H9 (cell line): ENCODE data around the gene AGBL3. TPM values are rescaled to one million over a fixed set of nuclear protein-coding genes. Genes with fewer than 3 reads are reported as not detected.
A peak's percentile ranks its signal among the peaks of the same experiment; 100 is the strongest.

Experiments
- DNase-seq: peaks from one replicate; pipeline ENCODE4 v3.0.0-alpha.2; 2017
- H2AFZ ChIP-seq: one replicate; pipeline ENCODE4 v1.6.1; 2013; ENCODE audit warnings: mild to moderate bottlenecking, low read length, control low read depth, moderate library complexity
- H2AK5ac ChIP-seq: 2 replicates; pipeline ENCODE4 v1.6.1; 2013; ENCODE audit warnings: low read length, control low read depth, mixed read lengths; ENCODE audit not compliant: insufficient read length
- H2BK120ac ChIP-seq: one replicate; pipeline ENCODE4 v1.6.1; 2013; ENCODE audit warnings: low read depth, mild to moderate bottlenecking, low read length, control low read depth, inconsistent platforms; ENCODE audit not compliant: poor library complexity, severe bottlenecking
- H2BK12ac ChIP-seq: 2 replicates; pipeline ENCODE4 v1.6.1; 2013; ENCODE audit warnings: low read length, control low read depth, mixed read lengths, low read depth; ENCODE audit not compliant: insufficient read length
- H2BK15ac ChIP-seq: 2 replicates; pipeline ENCODE4 v1.6.1; 2013; ENCODE audit warnings: low read depth, low read length, control low read depth
- H2BK20ac ChIP-seq: one replicate; pipeline ENCODE4 v1.6.1; 2013; ENCODE audit warnings: low read depth, mild to moderate bottlenecking, low read length, control low read depth, inconsistent platforms; ENCODE audit not compliant: poor library complexity, severe bottlenecking
- H2BK5ac ChIP-seq: 2 replicates; pipeline ENCODE4 v1.6.1; 2013; ENCODE audit warnings: low read length, control low read depth, mixed read lengths; ENCODE audit not compliant: insufficient read length
- H3K14ac ChIP-seq: 2 replicates; pipeline ENCODE4 v1.6.1; 2013; ENCODE audit warnings: low read length, control low read depth; ENCODE audit not compliant: insufficient read depth
- H3K18ac ChIP-seq: 2 replicates; pipeline ENCODE4 v1.6.1; 2013; ENCODE audit warnings: low read depth, mild to moderate bottlenecking, mixed read lengths, low read length, control low read depth; ENCODE audit not compliant: insufficient read length
- H3K23ac ChIP-seq: 2 replicates; pipeline ENCODE4 v1.6.1; 2013; ENCODE audit warnings: low read length, control low read depth, mixed read lengths, low read depth; ENCODE audit not compliant: insufficient read length
- H3K23me2 ChIP-seq: 2 replicates; pipeline ENCODE4 v1.6.1; 2013; ENCODE audit warnings: low read depth, mild to moderate bottlenecking, mixed read lengths, low read length, control low read depth; ENCODE audit not compliant: insufficient read length, poor library complexity, severe bottlenecking
- H3K27ac ChIP-seq: 2 replicates; pipeline ENCODE4 v1.5.1; 2013; ENCODE audit warnings: low read length, control low read depth, mixed read lengths, low read depth; ENCODE audit not compliant: insufficient read length
- H3K27me3 ChIP-seq: 2 replicates; pipeline ENCODE4 v1.6.1; 2013; ENCODE audit warnings: low read length, control low read depth, inconsistent platforms; ENCODE audit not compliant: insufficient read depth
- H3K4ac ChIP-seq: 2 replicates; pipeline ENCODE4 v1.6.1; 2013; ENCODE audit warnings: low read depth, mild to moderate bottlenecking, control low read depth, inconsistent platforms, low read length, moderate library complexity
- H3K4me1 ChIP-seq: 2 replicates; pipeline ENCODE4 v1.6.1; 2013; ENCODE audit warnings: low read length, control low read depth, inconsistent platforms; ENCODE audit not compliant: insufficient read depth
- H3K4me2 ChIP-seq: 2 replicates; pipeline ENCODE4 v1.6.1; 2013; ENCODE audit warnings: low read length, control low read depth, mixed read lengths; ENCODE audit not compliant: insufficient read length, insufficient read depth
- H3K56ac ChIP-seq: 2 replicates; pipeline ENCODE4 v1.6.1; 2013; ENCODE audit warnings: low read depth, mild to moderate bottlenecking, mixed read lengths, low read length, control low read depth; ENCODE audit not compliant: insufficient read length
- H3K79me1 ChIP-seq: 2 replicates; pipeline ENCODE4 v1.6.1; 2013; ENCODE audit warnings: low read depth, mild to moderate bottlenecking, moderate library complexity, low read length, control low read depth, inconsistent platforms; ENCODE audit not compliant: insufficient read depth, poor library complexity, severe bottlenecking
- H3K79me2 ChIP-seq: 2 replicates; pipeline ENCODE4 v1.6.1; 2013; ENCODE audit warnings: low read length, control low read depth, inconsistent platforms; ENCODE audit not compliant: insufficient read depth
- H3K9ac ChIP-seq: 2 replicates; pipeline ENCODE4 v1.6.1; 2013; ENCODE audit warnings: low read length, control low read depth, mixed read lengths; ENCODE audit not compliant: insufficient read length; ENCODE audit errors: extremely low read depth
- H3K9me3 ChIP-seq: one replicate; pipeline ENCODE4 v1.6.1; 2013; ENCODE audit warnings: low read depth, low read length, inconsistent platforms; ENCODE audit not compliant: control insufficient read depth
- H3T11ph ChIP-seq: one replicate; pipeline ENCODE4 v1.6.1; 2013; ENCODE audit warnings: mild to moderate bottlenecking, low read length, control low read depth, inconsistent platforms
- H4K20me1 ChIP-seq: one replicate; pipeline ENCODE4 v1.6.1; 2013; ENCODE audit not compliant: control insufficient read depth, insufficient read length, insufficient read depth
- H4K5ac ChIP-seq: 2 replicates; pipeline ENCODE4 v1.6.1; 2013; ENCODE audit warnings: low read depth, mild to moderate bottlenecking, mixed read lengths, low read length, control low read depth; ENCODE audit not compliant: insufficient read length
- H4K8ac ChIP-seq: replicated peaks from 2 replicates; pipeline ENCODE4 v1.6.1; 2013; ENCODE audit warnings: low read length, control low read depth, mixed read lengths, low read depth; ENCODE audit not compliant: insufficient read length
- H4K91ac ChIP-seq: 2 replicates; pipeline ENCODE4 v1.6.1; 2013; ENCODE audit warnings: low read depth, mild to moderate bottlenecking, moderate library complexity, mixed read lengths, low read length, control low read depth; ENCODE audit not compliant: insufficient read length
- H3K27ac Mint-ChIP-seq, 3 experiments: 2 replicates in 2 of 3; 3 replicates in 1 of 3; pipeline ENCODE4 v1.8.0; 2020 to 2021; ENCODE audit warnings: mixed read lengths in 3 of 3, mild to moderate bottlenecking in 1 of 3, moderate library complexity in 1 of 3
- H3K27me3 Mint-ChIP-seq: 2 replicates; pipeline ENCODE4 v1.8.0; 2021; ENCODE audit warnings: low read depth, mild to moderate bottlenecking, moderate library complexity, mixed read lengths
- H3K36me3 Mint-ChIP-seq, 3 experiments: 2 replicates in 2 of 3; 3 replicates in 1 of 3; pipeline ENCODE4 v1.8.0; 2020 to 2021; ENCODE audit warnings: low read depth in 3 of 3, mixed read lengths in 3 of 3; ENCODE audit not compliant: insufficient read depth in 1 of 3
- H3K4me1 Mint-ChIP-seq, 2 experiments: 2 replicates each; pipeline ENCODE4 v1.8.0; 2020; ENCODE audit warnings: mixed read lengths in 2 of 2
- H3K4me3 Mint-ChIP-seq, 2 experiments: 2 replicates in 1 of 2; 3 replicates in 1 of 2; pipeline ENCODE4 v1.8.0; 2020 to 2021; ENCODE audit warnings: mild to moderate bottlenecking in 2 of 2, mixed read lengths in 2 of 2, moderate library complexity in 1 of 2
- H3K9me3 Mint-ChIP-seq, 2 experiments: 2 replicates in 1 of 2; 3 replicates in 1 of 2; pipeline ENCODE4 v1.8.0; 2020; ENCODE audit warnings: mild to moderate bottlenecking in 2 of 2, mixed read lengths in 2 of 2, moderate library complexity in 1 of 2
- CTCF ChIP-seq: fragments of 200-600 bp; sonication (generic); conservative IDR thresholded peaks from 3 replicates; pipeline ENCODE4 v1.8.0; 2021; ENCODE audit warnings: antibody characterized with exemption, mild to moderate bottlenecking
- WGBS: extraction: QIAGEN DNeasy Blood & Tissue Kit; methylation state at CpG from one replicate; pipeline ENCODE4 v1.1.7; 2013; ENCODE audit warnings: missing lambda C conversion rate, low lambda C conversion rate, mixed read lengths; ENCODE audit not compliant: insufficient read length; ENCODE audit errors: extremely low coverage; 5-methylcytosine and 5-hydroxymethylcytosine counted together
- total RNA-seq: library from RNA; stranded (reverse); gene quantifications from 2 replicates; pipeline ENCODE4 v1.2.1, GENCODE V29; 2021

Gene AGBL3
- total RNA-seq, 1 experiment from 2014 or later, result 2.4 TPM

GRCh38 chr7:134957005-134957404 lies 29.3 kb upstream of the AGBL3 start:
- Histone ChIP-seq H3K4me1 (no peaks in the 10 kb centered on the region), H3K56ac (no peak overlapping the region), H3K4ac (no peak overlapping the region), H2BK15ac (no peak overlapping the region), H3K23me2 (no peaks in the 10 kb centered on the region), H4K5ac (no peak overlapping the region), H4K8ac (no peak overlapping the region), H3K9me3 (no peaks in the 10 kb centered on the region), H2AFZ (no peak overlapping the region), H3K79me1 (no peaks in the 10 kb centered on the region), H3K18ac (no peak overlapping the region), H3K9ac (no peak overlapping the region), H3K27me3 (no peaks in the 10 kb centered on the region), H3K14ac (no peak overlapping the region), H3K4me2 (no peak overlapping the region), H2AK5ac (no peak overlapping the region), H2BK20ac (no peak overlapping the region), H4K91ac (no peak overlapping the region), H3T11ph (no peak overlapping the region), H3K79me2 (no peaks in the 10 kb centered on the region), H2BK12ac (no peak overlapping the region), H4K20me1 (no peaks in the 10 kb centered on the region), H3K27ac (no peak overlapping the region), H3K23ac (no peak overlapping the region), H2BK5ac (no peak overlapping the region), H2BK120ac (no peak overlapping the region)
- no CpG with 5 or more reads among the region's 3 CpGs for WGBS
- Mint-ChIP-seq H3K27ac (peak overlapping the region in 1 of 3 experiments; percentile 70; a peak in 1 of 7 replicates), H3K4me3 (no peak overlapping the region), H3K27me3 (no peaks in the 10 kb centered on the region), H3K36me3 (peaks cover 21 to 77% (median 55%) of the 10 kb centered on the region in 3 experiments; a peak in 6 of 7 replicates), H3K9me3 (no peaks in the 10 kb centered on the region; a peak in 1 of 5 replicates), H3K4me1 (no peaks in the 10 kb centered on the region)
- TF ChIP-seq CTCF, result no peak
- no peak for DNase-seq
